Measurements from ENCODE around the gene DGKB. TPM values are rescaled to one million over a fixed set of nuclear protein-coding genes. Genes with fewer than 3 reads are reported as not detected.

DGKB gene
- total RNA-seq, 1 donor from 2014 or later, result not detected

GRCh38 chr7:14275356-14275755, 627.2 kb downstream of the DGKB start:
- H3K4me1 ChIP-seq, result no peaks in the 10 kb centered on the region
- TF ChIP-seq CTCF (IDR thresholded peaks at IDR 0.05), result no peak
- DNase-seq (no peak), ATAC-seq (no peak)
- intact Hi-C loops (cut with DNase I), result no loop called here
- H3K27ac ChIP-seq, result no peak overlapping the region
- no peaks in the 10 kb centered on the region for H3K9me3 ChIP-seq
- no peak overlapping the region for H3K4me3 ChIP-seq
- H3K36me3 ChIP-seq, result no peaks in the 10 kb centered on the region
- H3K27me3 ChIP-seq, result no peaks in the 10 kb centered on the region

GRCh38 chr7:14271441-14271840, 631.1 kb downstream of the DGKB start:
- no peaks in the 10 kb centered on the region for H3K36me3 ChIP-seq
- no peaks in the 10 kb centered on the region for H3K9me3 ChIP-seq
- no peak overlapping the region for H3K4me3 ChIP-seq
- no peaks in the 10 kb centered on the region for H3K4me1 ChIP-seq
- no peak for DNase-seq
- TF ChIP-seq CTCF (IDR thresholded peaks at IDR 0.05), result no peak
- no peak for ATAC-seq
- no peaks in the 10 kb centered on the region for H3K27me3 ChIP-seq
- H3K27ac ChIP-seq, result no peak overlapping the region
- intact Hi-C loops (cut with DNase I), result no loop called here

- Histone ChIP-seq H3K27ac (no peak overlapping the region), H3K9me3 (no peaks in the 10 kb centered on the region)
- intact Hi-C loops (cut with DNase I), result no loop called here
Observed at GRCh38 chr7:14270099-14270498, 632.5 kb downstream of the DGKB start.

GRCh38 chr7:14260011-14260410, 642.5 kb downstream of the DGKB start:
- DNase-seq (no peak), ATAC-seq (no peak)
- Histone ChIP-seq H3K27me3 (no peaks in the 10 kb centered on the region), H3K9me3 (no peaks in the 10 kb centered on the region), H3K4me1 (no peaks in the 10 kb centered on the region), H3K4me3 (no peak overlapping the region), H3K27ac (no peak overlapping the region), H3K36me3 (no peaks in the 10 kb centered on the region)
- intact Hi-C loops (cut with DNase I), result no loop called here
- TF ChIP-seq CTCF (IDR thresholded peaks at IDR 0.05), result no peak

More at GRCh38 chr7:14270099-14270498, 632.5 kb downstream of the DGKB start:
- Histone ChIP-seq H3K4me3 (no peak overlapping the region), H3K4me1 (no peaks in the 10 kb centered on the region), H3K27me3 (no peaks in the 10 kb centered on the region), H3K36me3 (no peaks in the 10 kb centered on the region)
- no peak for ATAC-seq
- no peak for DNase-seq
- no peak for TF ChIP-seq CTCF (IDR thresholded peaks at IDR 0.05)

GRCh38 chr7:14258861-14259260, 643.7 kb downstream of the DGKB start:
- ATAC-seq, result no peak
- no peak for TF ChIP-seq CTCF (IDR thresholded peaks at IDR 0.05)
- H3K4me3 ChIP-seq, result no peak overlapping the region
- no peaks in the 10 kb centered on the region for H3K36me3 ChIP-seq
- H3K27me3 ChIP-seq, result no peaks in the 10 kb centered on the region
- no peak overlapping the region for H3K27ac ChIP-seq
- H3K9me3 ChIP-seq, result no peaks in the 10 kb centered on the region
- no peaks in the 10 kb centered on the region for H3K4me1 ChIP-seq
- intact Hi-C loops (cut with DNase I), result no loop called here
- DNase-seq, result no peak

- Histone ChIP-seq H3K4me1 (no peaks in the 10 kb centered on the region), H3K4me3 (no peak overlapping the region), H3K36me3 (no peaks in the 10 kb centered on the region), H3K9me3 (no peaks in the 10 kb centered on the region), H3K27me3 (no peaks in the 10 kb centered on the region), H3K27ac (no peak overlapping the region)
- intact Hi-C loops (cut with DNase I), result no loop called here
- no peak for TF ChIP-seq CTCF (IDR thresholded peaks at IDR 0.05)
- DNase-seq (no peak), ATAC-seq (no peak)
Observed at GRCh38 chr7:14258441-14258840, 644.1 kb downstream of the DGKB start.

Measured in upper lobe of right lung (tissue), 1 donor.